IMR-90 (cell line): ENCODE results near the gene PIP. TPM values are rescaled to one million over a fixed set of nuclear protein-coding genes. Genes with fewer than 3 reads are reported as not detected.

Experiments
- ATAC-seq: fragments of 200-7000 bp; cut with Tn5 transposase; 2 replicates; pipeline ENCODE4 v1.9.1; 2020; ENCODE audit warnings: low read depth, mild to moderate bottlenecking, moderate library complexity
- BruUV-seq: library from RNA; stranded (reverse); fragments of 400-500 nt; replicated peaks from 2 replicates; lab custom pipeline; 2021; lab: Mats Ljungman, UMichigan
- CTCF ChIA-PET: fragments of 300-600 bp; formaldehyde crosslinking; extraction: SDS; loops from one replicate; lab custom pipeline; 2021; ENCODE audit warnings: antibody characterized with exemption; lab: Yijun Ruan, JAX
- POLR2A ChIA-PET: fragments of 300-600 bp; sonication (Branson Sonifier 250); formaldehyde crosslinking; loops from one replicate; lab custom pipeline; 2022; ENCODE audit warnings: antibody characterized with exemption; ENCODE audit not compliant: unreplicated experiment; lab: Charles Lee
- DNase-seq: peaks from one replicate; pipeline ENCODE4 v3.0.0; 2013
- H2AFZ ChIP-seq: replicated peaks from 2 replicates; pipeline ENCODE3; 2013; ENCODE audit warnings: low read length, mild to moderate bottlenecking; ENCODE audit not compliant: poor library complexity
- H2AK5ac ChIP-seq: 2 replicates; pipeline ENCODE4 v1.6.1; 2013; ENCODE audit warnings: low read depth, low read length, inconsistent platforms
- H2AK9ac ChIP-seq: replicated peaks from 2 replicates; pipeline ENCODE3; 2013; ENCODE audit warnings: mild to moderate bottlenecking, low read depth, low read length, moderate library complexity; ENCODE audit not compliant: poor library complexity
- H2BK120ac ChIP-seq: 2 replicates; pipeline ENCODE4 v1.6.1; 2013; ENCODE audit warnings: low read depth, low read length, inconsistent platforms
- H2BK15ac ChIP-seq: 3 replicates; pipeline ENCODE4 v1.6.1; 2013; ENCODE audit warnings: low read depth, low read length, inconsistent platforms
- H2BK20ac ChIP-seq: 2 replicates; pipeline ENCODE4 v1.6.1; 2013; ENCODE audit warnings: low read depth, mild to moderate bottlenecking, inconsistent platforms, low read length, moderate library complexity
- H2BK5ac ChIP-seq: 2 replicates; pipeline ENCODE4 v1.6.1; 2013; ENCODE audit warnings: mild to moderate bottlenecking, low read depth, low read length, inconsistent platforms; ENCODE audit not compliant: poor library complexity, severe bottlenecking
- H3K14ac ChIP-seq: replicated peaks from 2 replicates; pipeline ENCODE4 v1.6.1; 2013; ENCODE audit warnings: low read depth, low read length, inconsistent platforms
- H3K18ac ChIP-seq: 2 replicates; pipeline ENCODE4 v1.6.1; 2013; ENCODE audit warnings: low read depth, low read length, control low read depth
- H3K23ac ChIP-seq: 2 replicates; pipeline ENCODE4 v1.6.1; 2013; ENCODE audit warnings: low read depth, low read length, inconsistent platforms
- H3K27ac ChIP-seq: 2 replicates; pipeline ENCODE4 v1.5.1; 2013; ENCODE audit warnings: mild to moderate bottlenecking, control low read depth, low read length; ENCODE audit not compliant: insufficient read depth
- H3K27me3 ChIP-seq: 2 replicates; pipeline ENCODE4 v1.6.1; 2013; ENCODE audit warnings: low read length; ENCODE audit not compliant: control insufficient read depth, insufficient read depth
- H3K36me3 ChIP-seq: 2 replicates; pipeline ENCODE4 v1.6.1; 2013; ENCODE audit warnings: low read length, mixed read lengths; ENCODE audit not compliant: control insufficient read depth, insufficient read depth
- H3K4ac ChIP-seq: 2 replicates; pipeline ENCODE4 v1.6.1; 2013; ENCODE audit warnings: low read depth, low read length, inconsistent platforms
- H3K4me1 ChIP-seq: 2 replicates; pipeline ENCODE4 v1.6.1; 2013; ENCODE audit warnings: low read length, mixed read lengths; ENCODE audit not compliant: control insufficient read depth, insufficient read depth
- H3K4me2 ChIP-seq: 2 replicates; pipeline ENCODE4 v1.6.1; 2013; ENCODE audit warnings: low read depth, mild to moderate bottlenecking, control low read depth, low read length, moderate library complexity
- H3K4me3 ChIP-seq: 2 replicates; pipeline ENCODE4 v1.5.1; 2013; ENCODE audit warnings: low read depth, mild to moderate bottlenecking, control low read depth, low read length, moderate library complexity; ENCODE audit not compliant: insufficient read depth
- H3K56ac ChIP-seq: 2 replicates; pipeline ENCODE4 v1.6.1; 2013; ENCODE audit warnings: low read length, inconsistent platforms; ENCODE audit not compliant: insufficient read depth; ENCODE audit errors: extremely low read depth
- H3K79me1 ChIP-seq, 2 experiments: 2 replicates each; pipeline ENCODE4 v1.6.1; 2013; ENCODE audit warnings: low read length in 2 of 2, inconsistent platforms in 1 of 2, low read depth in 1 of 2
- H3K9ac ChIP-seq: 2 replicates; pipeline ENCODE4 v1.6.1; 2013; ENCODE audit warnings: low read depth, low read length, control low read depth
- H3K9me1 ChIP-seq: 2 replicates; pipeline ENCODE4 v1.6.1; 2013; ENCODE audit warnings: low read length, inconsistent platforms; ENCODE audit not compliant: insufficient read depth
- H3K9me3 ChIP-seq: 2 replicates; pipeline ENCODE4 v1.6.1; 2013; ENCODE audit warnings: low read length; ENCODE audit not compliant: control insufficient read depth, insufficient read depth
- H4K20me1 ChIP-seq: 2 replicates; pipeline ENCODE4 v1.6.1; 2013; ENCODE audit warnings: low read length, inconsistent platforms; ENCODE audit not compliant: insufficient read depth
- H4K5ac ChIP-seq: 2 replicates; pipeline ENCODE4 v1.6.1; 2013; ENCODE audit warnings: mild to moderate bottlenecking, low read depth, low read length, control low read depth
- H4K8ac ChIP-seq, 2 experiments: 2 replicates each; pipeline ENCODE4 v1.6.1; 2013; ENCODE audit warnings: low read depth in 2 of 2, low read length in 2 of 2, control low read depth in 1 of 2, inconsistent platforms in 1 of 2
- H4K91ac ChIP-seq: 2 replicates; pipeline ENCODE4 v1.6.1; 2013; ENCODE audit warnings: low read depth, low read length, inconsistent platforms; ENCODE audit not compliant: insufficient read depth
- BHLHE40 ChIP-seq: fragments of 150-350 bp; IDR thresholded peaks from 2 replicates; pipeline ENCODE4 v1.6.1; 2016; ENCODE audit warnings: mild to moderate bottlenecking, low read depth, low read length
- CEBPB ChIP-seq: IDR thresholded peaks from 2 replicates; pipeline ENCODE4 v1.6.1; 2012; ENCODE audit warnings: low read depth, low read length, improper control_type of control experiment
- CHD1 ChIP-seq: IDR thresholded peaks from 2 replicates; pipeline ENCODE4 v1.6.1; 2012; ENCODE audit warnings: low read depth, low read length, improper control_type of control experiment
- ELK1 ChIP-seq: fragments of 150-350 bp; IDR thresholded peaks from 2 replicates; pipeline ENCODE4 v1.6.1; 2016; ENCODE audit warnings: low read depth, mild to moderate bottlenecking, low read length, moderate library complexity, borderline replicate concordance
- FOS ChIP-seq: fragments of 150-350 bp; IDR thresholded peaks from 2 replicates; pipeline ENCODE4 v1.6.1; 2016; ENCODE audit warnings: low read depth, low read length
- MAFK ChIP-seq: IDR thresholded peaks from 2 replicates; pipeline ENCODE4 v1.6.1; 2012; ENCODE audit warnings: low read depth, low read length, improper control_type of control experiment
- MAZ ChIP-seq: IDR thresholded peaks from 2 replicates; pipeline ENCODE4 v1.6.1; 2012; ENCODE audit warnings: low read depth, mild to moderate bottlenecking, low read length, improper control_type of control experiment, moderate library complexity, borderline replicate concordance
- MXI1 ChIP-seq: IDR thresholded peaks from 2 replicates; pipeline ENCODE4 v1.6.1; 2012; ENCODE audit warnings: low read depth, mild to moderate bottlenecking, low read length, moderate library complexity, borderline replicate concordance
- NFE2L2 ChIP-seq: fragments of 150-350 bp; IDR thresholded peaks from 2 replicates; pipeline ENCODE4 v1.6.1; 2016; ENCODE audit warnings: low read depth, mild to moderate bottlenecking, low read length
- POLR2A ChIP-seq: IDR thresholded peaks from 2 replicates; pipeline ENCODE4 v1.6.1; 2012; ENCODE audit warnings: mild to moderate bottlenecking, low read depth, low read length
- RAD21 ChIP-seq: IDR thresholded peaks from 2 replicates; pipeline ENCODE4 v1.6.1; 2012; ENCODE audit warnings: low read length, improper control_type of control experiment
- RCOR1 ChIP-seq: IDR thresholded peaks from 2 replicates; pipeline ENCODE4 v1.6.1; 2012; ENCODE audit warnings: mild to moderate bottlenecking, low read length, improper control_type of control experiment; ENCODE audit not compliant: insufficient replicate concordance
- SMC3 ChIP-seq: fragments of 150-350 bp; IDR thresholded peaks from 2 replicates; pipeline ENCODE4 v1.6.1; 2016; ENCODE audit warnings: low read depth, mild to moderate bottlenecking, antibody characterized with exemption, low read length, moderate library complexity
- USF2 ChIP-seq: fragments of 150-350 bp; IDR thresholded peaks from 2 replicates; pipeline ENCODE4 v1.6.1; 2017; ENCODE audit warnings: mild to moderate bottlenecking, antibody characterized with exemption, low read length, low read depth
- WGBS, 2 experiments: methylation state at CpG; one replicate each; pipeline versions ENCODE4 v1.1.5 to v1.1.7; 2013; ENCODE audit warnings: missing lambda C conversion rate in 2 of 2; ENCODE audit not compliant: insufficient read length in 1 of 2; ENCODE audit errors: extremely low coverage in 2 of 2; 5-methylcytosine and 5-hydroxymethylcytosine counted together
- dilution Hi-C: fragments of 300-500 bp; cut with HindIII; formaldehyde crosslinking; loops from one replicate; pipeline ENCODE4 v1.14.3; 2018; ENCODE audit warnings: low sequenced_read_pairs; ENCODE audit not compliant: unreplicated experiment
- in situ Hi-C: fragments of 300-500 bp; cut with MboI; formaldehyde crosslinking; loops from 3 replicates; pipeline ENCODE4 v1.14.3; 2019; ENCODE audit warnings: low sequenced_read_pairs, inconsistent platforms, mixed read lengths
- intact Hi-C: fragments of 100-400 bp; cut with micrococcal nuclease; formaldehyde crosslinking; loops from 2 replicates; pipeline ENCODE4 v1.10.0; 2022
- polyA plus RNA-seq, 3 experiments: library from polyadenylated mRNA; depleted of rRNA; stranded (reverse); fragments of >200 nt; gene quantifications; 2 replicates each; pipeline ENCODE4 v1.2.3, GENCODE V29; 2012; ENCODE audit warnings: low replicate concordance in 1 of 3
- total RNA-seq: library from RNA; depleted of rRNA; stranded (reverse); fragments of >200 nt; gene quantifications from 2 replicates; pipeline ENCODE4 v1.2.3, GENCODE V29; 2012
- TF ChIP-seq, protein P1 (sequence below): conservative IDR thresholded peaks from 2 replicates; pipeline ENCODE4 v1.5.1; 2012; ENCODE audit warnings: mild to moderate bottlenecking, low read depth, low read length, improper control_type of control experiment

Gene PIP
- total and polyA plus RNA-seq, 2 of the 4 experiments (the other 2 are of a cell fraction): not detected

DNA sequence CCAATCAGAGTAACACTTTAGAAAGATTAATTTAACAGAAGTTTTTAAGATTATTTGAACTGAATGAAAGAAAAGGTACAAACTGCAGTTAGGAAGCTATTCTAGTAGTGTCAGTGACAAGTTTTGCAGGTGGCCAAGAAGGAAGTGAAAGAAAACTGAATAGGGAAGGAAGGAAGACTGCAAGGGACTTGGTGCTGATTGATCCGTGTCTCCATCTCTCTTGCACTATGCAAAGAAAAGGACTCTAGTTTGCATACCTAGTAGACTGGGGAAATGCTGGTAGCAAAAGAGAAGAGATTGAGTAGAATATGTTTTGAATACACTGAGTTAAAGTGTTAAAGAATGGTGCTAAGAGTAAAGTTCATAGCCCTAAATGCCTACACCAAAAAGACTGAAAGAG, 46.8 kb upstream of the PIP start:
- Histone ChIP-seq H4K20me1 (no peaks in the 10 kb centered on the region), H3K9me3 (no peaks in the 10 kb centered on the region), H3K36me3 (no peaks in the 10 kb centered on the region), H2BK120ac (no peak overlapping the region), H3K14ac (no peak overlapping the region), H3K9ac (no peak overlapping the region), H2BK5ac (no peak overlapping the region), H3K18ac (no peak overlapping the region), H3K4me1 (no peaks in the 10 kb centered on the region), H2BK15ac (no peak overlapping the region), H4K8ac (no peak overlapping the region), H2AFZ (no peak overlapping the region), H3K56ac (no peak overlapping the region), H3K27ac (no peak overlapping the region), H4K5ac (no peak overlapping the region), H4K91ac (no peak overlapping the region), H3K79me1 (no peaks in the 10 kb centered on the region), H3K4me3 (no peak overlapping the region), H2AK5ac (no peak overlapping the region), H3K4ac (no peak overlapping the region), H2BK20ac (no peak overlapping the region), H3K27me3 (no peaks in the 10 kb centered on the region), H3K4me2 (no peak overlapping the region), H3K9me1 (no peaks in the 10 kb centered on the region), H2AK9ac (no peak overlapping the region), H3K23ac (no peak overlapping the region)
- TF ChIP-seq BHLHE40: no peak
- TF ChIP-seq, protein P1, sequence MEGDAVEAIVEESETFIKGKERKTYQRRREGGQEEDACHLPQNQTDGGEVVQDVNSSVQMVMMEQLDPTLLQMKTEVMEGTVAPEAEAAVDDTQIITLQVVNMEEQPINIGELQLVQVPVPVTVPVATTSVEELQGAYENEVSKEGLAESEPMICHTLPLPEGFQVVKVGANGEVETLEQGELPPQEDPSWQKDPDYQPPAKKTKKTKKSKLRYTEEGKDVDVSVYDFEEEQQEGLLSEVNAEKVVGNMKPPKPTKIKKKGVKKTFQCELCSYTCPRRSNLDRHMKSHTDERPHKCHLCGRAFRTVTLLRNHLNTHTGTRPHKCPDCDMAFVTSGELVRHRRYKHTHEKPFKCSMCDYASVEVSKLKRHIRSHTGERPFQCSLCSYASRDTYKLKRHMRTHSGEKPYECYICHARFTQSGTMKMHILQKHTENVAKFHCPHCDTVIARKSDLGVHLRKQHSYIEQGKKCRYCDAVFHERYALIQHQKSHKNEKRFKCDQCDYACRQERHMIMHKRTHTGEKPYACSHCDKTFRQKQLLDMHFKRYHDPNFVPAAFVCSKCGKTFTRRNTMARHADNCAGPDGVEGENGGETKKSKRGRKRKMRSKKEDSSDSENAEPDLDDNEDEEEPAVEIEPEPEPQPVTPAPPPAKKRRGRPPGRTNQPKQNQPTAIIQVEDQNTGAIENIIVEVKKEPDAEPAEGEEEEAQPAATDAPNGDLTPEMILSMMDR: no peak
- TF ChIP-seq ELK1: no peak
- TF ChIP-seq MAZ: no peak
- no peak for TF ChIP-seq SMC3
- no peak for TF ChIP-seq MXI1
- TF ChIP-seq USF2: no peak
- no peak for TF ChIP-seq MAFK
- TF ChIP-seq POLR2A: no peak
- TF ChIP-seq NFE2L2: no peak
- no peak for TF ChIP-seq RCOR1
- TF ChIP-seq CHD1: no peak
- TF ChIP-seq FOS: no peak
- no peak for TF ChIP-seq RAD21
- TF ChIP-seq CEBPB: no peak
- DNase-seq (no peak), ATAC-seq (no peak)
- no TSS peak for BruUV-seq
- in situ Hi-C loops: no loop called here
- dilution Hi-C loops: no loop called here
- intact Hi-C loops: no loop called here
- POLR2A ChIA-PET: no interaction called here
- CTCF ChIA-PET: no interaction called here
- no CpG with 5 or more reads among the region's 1 CpG for WGBS, 2 experiments
